ENCODE results near the gene SLC18A3.

GRCh38 chr10:49644035-49644646 is 34.0 kb downstream of the SLC18A3 start:
- TF ChIP-seq CTCF (IDR thresholded peaks at IDR 0.05; ENCODE audit: low read length) (no peak), EZH2 (IDR thresholded peaks at IDR 0.05; ENCODE audit: borderline replicate concordance, low read length) (no peak)
